Effector memory CD4-positive, alpha-beta T cell (primary cell): Measurements from ENCODE around the gene AGBL1.

Experiments
- DNase-seq, 3 donors: peaks; one replicate each; pipeline ENCODE4 v3.0.0-alpha.2; 2020
- H3K27ac ChIP-seq: 2 replicates; pipeline ENCODE4 v1.7.0; 2013; ENCODE audit warnings: mild to moderate bottlenecking, low read length, moderate library complexity; ENCODE audit not compliant: insufficient read depth, poor library complexity, severe bottlenecking
- H3K27me3 ChIP-seq: replicated peaks from 2 replicates; pipeline ENCODE4 v1.7.0; 2013; ENCODE audit warnings: mild to moderate bottlenecking, low read length; ENCODE audit not compliant: insufficient read depth, control insufficient read depth, poor library complexity, severe bottlenecking
- H3K36me3 ChIP-seq: 2 replicates; pipeline ENCODE4 v1.7.0; 2013; ENCODE audit warnings: mild to moderate bottlenecking, low read length, moderate library complexity; ENCODE audit not compliant: control insufficient read depth, insufficient read depth
- H3K4me1 ChIP-seq: 2 replicates; pipeline ENCODE4 v1.7.0; 2013; ENCODE audit warnings: low read length, mild to moderate bottlenecking; ENCODE audit not compliant: control insufficient read depth, insufficient read depth, poor library complexity, severe bottlenecking
- H3K4me3 ChIP-seq: 2 replicates; pipeline ENCODE4 v1.7.0; 2013; ENCODE audit warnings: low read length, low read depth, mild to moderate bottlenecking; ENCODE audit not compliant: insufficient read depth, poor library complexity, severe bottlenecking
- H3K9me3 ChIP-seq: 2 replicates; pipeline ENCODE4 v1.7.0; 2013; ENCODE audit warnings: mild to moderate bottlenecking, low read length, moderate library complexity; ENCODE audit not compliant: control insufficient read depth

Gene AGBL1

DNA sequence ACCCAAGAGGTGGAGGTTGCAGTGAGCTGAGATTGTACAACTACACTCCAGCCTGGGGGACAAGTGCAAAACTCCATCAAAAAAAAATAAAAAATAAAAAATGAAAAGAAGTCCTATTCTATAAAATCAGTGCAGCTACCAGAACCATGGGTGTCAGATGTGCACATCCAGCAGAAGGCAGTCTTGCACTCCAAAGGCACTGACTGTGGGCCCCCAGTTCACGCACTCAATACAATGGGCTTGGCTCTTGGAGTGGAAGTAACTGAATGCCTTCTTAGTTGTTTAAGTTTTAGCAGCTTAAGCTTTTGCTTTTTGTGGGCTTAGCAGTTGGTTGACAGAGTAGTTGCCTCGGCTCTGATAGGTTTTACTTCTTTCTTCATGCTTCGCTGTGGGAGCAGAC lies 141.4 kb downstream of the AGBL1 start:
- DNase-seq: no peak
- Histone ChIP-seq H3K4me3 (no peak overlapping the region), H3K27ac (no peak overlapping the region), H3K4me1 (no peaks in the 10 kb centered on the region), H3K27me3 (no peaks in the 10 kb centered on the region), H3K9me3 (no peaks in the 10 kb centered on the region), H3K36me3 (no peaks in the 10 kb centered on the region)

DNA sequence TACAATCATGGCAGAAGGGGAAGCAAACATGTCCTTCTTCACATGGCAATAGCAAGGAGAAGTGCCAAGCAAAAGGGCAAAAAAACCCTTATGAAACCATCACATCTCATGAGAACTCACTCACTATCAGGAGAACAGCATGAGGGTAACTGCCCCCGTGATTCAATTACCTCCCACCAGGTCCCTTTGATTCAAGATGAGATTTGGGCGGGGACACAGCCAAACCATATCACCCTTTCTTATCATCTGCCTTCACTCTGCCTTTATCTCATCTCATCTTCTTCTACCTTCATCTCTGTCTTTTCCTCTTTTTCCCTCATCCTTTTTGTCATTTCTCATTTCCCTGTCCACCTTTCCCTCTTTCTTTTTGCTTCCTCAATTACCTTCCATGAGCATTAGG lies 149.6 kb downstream of the AGBL1 start:
- H3K36me3 ChIP-seq: no peaks in the 10 kb centered on the region

GRCh38 chr15:86229936-86230335 lies 150.3 kb downstream of the AGBL1 start:
- Histone ChIP-seq H3K27ac (no peak overlapping the region), H3K9me3 (no peaks in the 10 kb centered on the region), H3K4me3 (no peak overlapping the region), H3K36me3 (no peaks in the 10 kb centered on the region), H3K27me3 (no peaks in the 10 kb centered on the region), H3K4me1 (no peaks in the 10 kb centered on the region)
- DNase-seq: no peak

More for the DNA sequence above, 149.6 kb downstream of the AGBL1 start:
- H3K9me3 ChIP-seq: no peaks in the 10 kb centered on the region
- no peak for DNase-seq
- H3K27me3 ChIP-seq: no peaks in the 10 kb centered on the region
- H3K27ac ChIP-seq: no peak overlapping the region
- no peak overlapping the region for H3K4me3 ChIP-seq
- no peaks in the 10 kb centered on the region for H3K4me1 ChIP-seq

- Histone ChIP-seq H3K4me1 (no peaks in the 10 kb centered on the region), H3K36me3 (no peaks in the 10 kb centered on the region), H3K9me3 (no peaks in the 10 kb centered on the region), H3K27me3 (no peaks in the 10 kb centered on the region), H3K27ac (no peak overlapping the region), H3K4me3 (no peak overlapping the region)
- DNase-seq: no peak
These were observed 152.4 kb downstream of the AGBL1 start for GRCh38 chr15:86231864-86232721.

DNA sequence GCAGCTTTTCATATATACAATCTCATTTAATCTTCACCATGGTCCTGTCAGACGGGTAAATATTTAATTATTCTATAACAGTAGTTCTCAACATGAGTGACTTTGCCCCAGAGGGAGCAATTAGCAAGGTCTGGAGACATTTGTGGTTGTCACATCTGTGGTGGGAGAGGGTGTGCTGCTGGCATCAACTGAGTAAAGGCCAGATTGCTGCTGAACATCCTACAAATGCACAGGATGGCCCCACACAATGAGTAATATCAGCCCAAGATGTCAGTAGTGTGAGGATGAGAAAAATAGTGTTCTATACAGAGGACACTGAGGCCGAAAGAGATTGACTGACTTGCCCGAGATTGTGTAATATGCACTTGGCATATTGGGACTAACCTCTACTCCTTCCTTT lies 156.0 kb downstream of the AGBL1 start:
- no peaks in the 10 kb centered on the region for H3K4me1 ChIP-seq
- no peak for DNase-seq
- no peaks in the 10 kb centered on the region for H3K9me3 ChIP-seq
- H3K36me3 ChIP-seq: no peaks in the 10 kb centered on the region
- H3K27ac ChIP-seq: no peak overlapping the region
- H3K27me3 ChIP-seq: no peaks in the 10 kb centered on the region
- no peak overlapping the region for H3K4me3 ChIP-seq

- no peak for DNase-seq
- Histone ChIP-seq H3K9me3 (no peaks in the 10 kb centered on the region), H3K4me3 (no peak overlapping the region), H3K27me3 (no peaks in the 10 kb centered on the region), H3K27ac (no peak overlapping the region), H3K4me1 (no peaks in the 10 kb centered on the region), H3K36me3 (no peaks in the 10 kb centered on the region)
These were observed 156.9 kb downstream of the AGBL1 start for GRCh38 chr15:86236356-86237110.

GRCh38 chr15:86237111-86237500 lies 157.4 kb downstream of the AGBL1 start:
- Histone ChIP-seq H3K4me1 (no peaks in the 10 kb centered on the region), H3K36me3 (no peaks in the 10 kb centered on the region), H3K4me3 (no peak overlapping the region), H3K27me3 (no peaks in the 10 kb centered on the region), H3K9me3 (no peaks in the 10 kb centered on the region), H3K27ac (no peak overlapping the region)
- no peak for DNase-seq

DNA sequence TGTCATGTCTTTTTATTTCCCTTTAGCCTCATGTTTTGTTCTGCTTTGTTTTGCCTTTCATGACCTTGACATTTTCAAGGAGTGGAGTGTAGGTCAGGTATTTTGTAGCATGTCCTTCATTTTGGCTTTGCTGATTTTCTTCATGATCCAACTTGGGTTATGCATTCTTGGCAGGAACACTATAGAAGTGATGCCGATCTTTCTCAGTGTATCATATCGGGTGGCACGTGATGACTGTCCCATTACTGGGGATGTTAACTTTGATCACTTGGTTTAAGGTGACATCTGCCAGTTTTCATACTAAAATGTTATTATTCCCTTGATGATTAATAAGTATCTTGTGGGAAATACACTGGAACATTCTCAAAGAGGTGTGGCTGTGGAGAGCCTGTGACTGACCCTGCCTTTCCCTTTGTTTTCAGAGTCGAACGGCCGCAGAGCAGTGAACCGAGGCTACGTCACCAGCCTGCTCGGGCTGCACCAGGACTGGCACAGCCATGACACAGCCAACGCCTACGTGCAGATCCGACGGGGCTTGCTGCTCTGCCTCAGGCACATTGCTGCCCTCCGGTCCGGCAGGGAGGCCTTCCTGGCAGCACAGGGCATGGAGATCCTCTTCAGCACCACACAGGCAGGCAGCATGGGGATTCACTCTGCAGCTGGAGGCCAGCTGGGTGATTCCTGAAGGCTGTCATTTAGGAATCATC lies 167.7 kb downstream of the AGBL1 start:
- no peak overlapping the region for H3K27ac ChIP-seq

DNA sequence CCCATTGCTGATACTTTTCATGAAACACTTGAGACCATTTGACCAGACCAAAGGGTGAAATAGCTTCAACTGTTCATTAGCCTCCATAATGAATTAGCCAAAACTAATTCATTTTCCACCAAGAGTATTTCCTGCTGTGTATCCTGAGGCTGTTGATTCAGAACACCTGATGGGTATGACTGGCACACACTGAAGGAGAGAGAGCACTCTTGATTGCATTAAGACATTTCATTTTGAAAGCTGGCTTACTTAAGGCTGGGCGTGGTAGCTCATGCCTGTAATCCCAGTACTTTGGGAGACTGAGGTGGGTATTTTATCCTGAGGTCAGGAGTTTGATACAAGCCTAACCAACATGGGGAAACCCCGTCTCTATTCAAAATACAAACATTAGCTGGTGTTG lies 175.6 kb downstream of the AGBL1 start:
- H3K27ac ChIP-seq: no peak overlapping the region
- H3K4me1 ChIP-seq: no peaks in the 10 kb centered on the region
- H3K36me3 ChIP-seq: no peaks in the 10 kb centered on the region
- DNase-seq: no peak
- no peaks in the 10 kb centered on the region for H3K9me3 ChIP-seq
- no peaks in the 10 kb centered on the region for H3K27me3 ChIP-seq
- no peak overlapping the region for H3K4me3 ChIP-seq

More for the DNA sequence above, 167.7 kb downstream of the AGBL1 start:
- Histone ChIP-seq H3K4me3 (no peak overlapping the region), H3K27me3 (no peaks in the 10 kb centered on the region), H3K36me3 (no peaks in the 10 kb centered on the region), H3K9me3 (no peaks in the 10 kb centered on the region), H3K4me1 (no peaks in the 10 kb centered on the region)
- no peak for DNase-seq

GRCh38 chr15:86256628-86257027 lies 177.0 kb downstream of the AGBL1 start:
- DNase-seq: no peak
- H3K4me1 ChIP-seq: no peaks in the 10 kb centered on the region
- no peaks in the 10 kb centered on the region for H3K27me3 ChIP-seq
- H3K27ac ChIP-seq: no peak overlapping the region
- no peak overlapping the region for H3K4me3 ChIP-seq
- H3K9me3 ChIP-seq: no peaks in the 10 kb centered on the region
- no peaks in the 10 kb centered on the region for H3K36me3 ChIP-seq
